ENCODE data around the gene TNNI2. TPM values are rescaled to one million over a fixed set of nuclear protein-coding genes. Genes with fewer than 3 reads are reported as not detected.
"Not testable (repeated sequence)": the region's sequence is repeated elsewhere in the genome, so short reads cannot be mapped to it uniquely, and the experiment has no call there.

TNNI2 gene
- total RNA-seq, 4 donors from 2014 or later = 1.4 to 3.7 (median 2.4) TPM; not detected in 1

DNA sequence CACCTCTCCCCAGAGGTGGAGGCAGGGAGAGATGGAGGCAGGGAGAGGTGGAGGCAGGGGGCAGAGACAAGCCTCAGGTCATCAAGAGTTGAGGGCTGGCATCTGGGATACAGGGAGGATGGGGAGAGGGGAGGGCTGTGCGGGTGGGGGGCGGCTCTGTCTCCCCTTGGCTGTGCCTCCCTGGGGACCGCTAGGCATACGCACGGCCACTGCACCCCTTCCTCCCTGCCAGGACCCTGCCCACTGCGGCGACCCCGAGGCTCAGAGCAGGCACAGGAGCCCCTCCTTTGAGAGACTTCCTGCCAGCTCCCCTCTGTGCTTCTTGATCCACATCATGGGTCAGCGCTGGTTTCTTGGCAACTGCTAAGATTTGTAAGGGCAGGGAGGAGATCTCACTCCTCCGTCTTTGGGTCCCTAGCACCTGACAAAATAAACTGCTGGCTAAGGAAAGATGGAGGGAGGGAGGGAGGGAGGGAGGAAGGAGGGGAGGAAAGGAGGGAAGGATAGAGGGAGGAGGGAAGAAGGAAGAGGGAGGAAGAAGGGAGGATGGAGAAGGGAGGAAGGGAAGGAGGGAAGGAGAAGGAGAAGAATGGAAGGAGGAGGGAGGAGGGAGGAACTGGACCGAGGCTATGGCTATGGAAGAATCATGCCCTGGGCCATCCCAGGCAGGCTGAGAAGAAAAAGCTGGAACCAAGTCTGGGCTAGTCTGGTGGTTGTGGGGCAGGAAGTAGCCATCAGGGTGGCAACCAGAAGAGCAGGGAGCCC is 34.4 kb downstream of the TNNI2 start:
- no peak for ATAC-seq (ENCODE audit: low FRiP score)
- DNase-seq (ENCODE audit: low spot score) = no peak
- no peak for TF ChIP-seq CTCF (IDR thresholded peaks at IDR 0.05)

DNA sequence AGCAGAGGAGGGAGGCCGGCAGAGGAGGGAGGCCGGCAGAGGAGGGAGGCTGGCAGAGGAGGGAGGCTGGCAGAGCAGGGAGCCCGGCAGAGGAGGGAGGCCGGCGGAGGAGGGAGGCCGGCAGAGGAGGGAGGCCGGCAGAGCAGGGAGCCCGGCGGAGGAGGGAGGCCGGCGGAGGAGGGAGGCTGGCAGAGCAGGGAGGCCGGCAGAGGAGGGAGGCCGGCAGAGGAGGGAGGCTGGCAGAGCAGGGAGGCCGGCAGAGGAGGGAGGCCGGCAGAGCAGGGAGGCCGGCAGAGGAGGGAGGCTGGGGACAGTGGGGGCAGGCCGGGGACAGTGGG is 35.0 kb downstream of the TNNI2 start:
- ATAC-seq (ENCODE audit: low FRiP score); DNase-seq (ENCODE audit: low spot score): not testable (repeated sequence)

- DNase-seq (ENCODE audit: low spot score); ATAC-seq (ENCODE audit: low FRiP score): not testable (repeated sequence)
These were observed 35.8 kb downstream of the TNNI2 start for GRCh38 chr11:1874441-1875092.

DNA sequence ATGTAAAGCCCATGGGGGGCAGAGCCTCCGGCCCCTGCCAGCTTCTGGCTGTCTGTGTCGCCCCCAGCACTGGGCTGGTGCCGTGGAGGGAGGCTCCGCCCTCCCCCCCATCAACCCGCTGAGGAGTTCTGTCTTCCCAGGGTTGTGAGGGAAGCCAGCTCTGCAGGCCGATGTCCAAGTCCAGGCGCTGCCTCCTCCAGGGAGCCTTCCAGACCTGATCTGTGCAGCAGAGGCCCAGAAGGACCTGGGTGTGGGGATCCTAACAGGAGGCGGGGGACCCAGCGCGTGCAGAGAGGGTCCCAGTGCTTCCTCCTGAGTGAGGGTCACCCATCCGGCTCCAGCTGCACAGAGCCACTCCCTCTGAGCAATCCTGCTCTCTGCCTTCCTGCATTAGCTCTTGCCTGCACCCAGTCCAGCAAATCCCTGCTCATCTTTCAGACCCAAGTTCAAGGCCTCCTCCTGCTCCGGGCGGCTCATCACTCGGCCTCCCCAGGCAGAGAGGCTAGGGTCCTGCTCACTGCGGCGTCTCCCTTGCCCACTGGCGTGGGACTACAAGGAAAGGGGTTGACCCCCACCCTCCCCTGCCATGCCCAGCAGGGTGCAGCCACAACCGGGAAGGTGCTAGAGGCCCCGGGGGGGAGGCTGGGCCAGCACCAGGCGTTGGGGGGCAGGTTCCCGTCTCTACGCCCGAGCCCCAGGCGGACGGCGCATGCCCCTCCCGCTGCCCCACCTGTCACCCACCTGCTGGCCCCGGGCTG is 36.5 kb downstream of the TNNI2 start:
- TF ChIP-seq CTCF (IDR thresholded peaks at IDR 0.05) = no peak
- no peak for DNase-seq (ENCODE audit: low spot score)
- no peak for ATAC-seq (ENCODE audit: low FRiP score)

DNA sequence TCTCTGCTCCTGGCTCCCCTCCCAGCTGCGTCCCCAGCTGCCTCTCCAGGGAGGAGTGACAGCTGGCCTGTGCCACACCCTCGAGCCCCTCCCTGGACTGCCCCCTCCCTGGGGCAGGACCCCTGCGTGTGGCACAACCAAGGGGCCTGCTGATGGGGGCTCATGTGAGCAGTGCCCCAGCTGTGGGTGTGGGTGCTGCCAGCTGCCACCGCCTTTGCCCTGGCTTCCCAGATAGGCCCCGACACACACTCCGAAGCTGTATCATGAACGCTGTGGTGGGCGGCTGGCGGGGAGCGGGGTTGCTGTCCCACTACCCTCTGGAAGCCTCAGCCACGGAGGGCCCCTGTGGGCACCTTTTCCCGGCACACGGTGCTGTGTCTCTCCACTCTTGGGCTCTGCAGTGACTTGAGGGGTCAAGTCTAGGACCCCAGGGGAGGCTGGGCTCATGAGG is 37.1 kb downstream of the TNNI2 start:
- DNase-seq (ENCODE audit: low spot score); ATAC-seq (ENCODE audit: low FRiP score): not testable (repeated sequence)

GRCh38 chr11:1876361-1877063 is 37.7 kb downstream of the TNNI2 start:
- ATAC-seq (ENCODE audit: low FRiP score) = no peak

DNA sequence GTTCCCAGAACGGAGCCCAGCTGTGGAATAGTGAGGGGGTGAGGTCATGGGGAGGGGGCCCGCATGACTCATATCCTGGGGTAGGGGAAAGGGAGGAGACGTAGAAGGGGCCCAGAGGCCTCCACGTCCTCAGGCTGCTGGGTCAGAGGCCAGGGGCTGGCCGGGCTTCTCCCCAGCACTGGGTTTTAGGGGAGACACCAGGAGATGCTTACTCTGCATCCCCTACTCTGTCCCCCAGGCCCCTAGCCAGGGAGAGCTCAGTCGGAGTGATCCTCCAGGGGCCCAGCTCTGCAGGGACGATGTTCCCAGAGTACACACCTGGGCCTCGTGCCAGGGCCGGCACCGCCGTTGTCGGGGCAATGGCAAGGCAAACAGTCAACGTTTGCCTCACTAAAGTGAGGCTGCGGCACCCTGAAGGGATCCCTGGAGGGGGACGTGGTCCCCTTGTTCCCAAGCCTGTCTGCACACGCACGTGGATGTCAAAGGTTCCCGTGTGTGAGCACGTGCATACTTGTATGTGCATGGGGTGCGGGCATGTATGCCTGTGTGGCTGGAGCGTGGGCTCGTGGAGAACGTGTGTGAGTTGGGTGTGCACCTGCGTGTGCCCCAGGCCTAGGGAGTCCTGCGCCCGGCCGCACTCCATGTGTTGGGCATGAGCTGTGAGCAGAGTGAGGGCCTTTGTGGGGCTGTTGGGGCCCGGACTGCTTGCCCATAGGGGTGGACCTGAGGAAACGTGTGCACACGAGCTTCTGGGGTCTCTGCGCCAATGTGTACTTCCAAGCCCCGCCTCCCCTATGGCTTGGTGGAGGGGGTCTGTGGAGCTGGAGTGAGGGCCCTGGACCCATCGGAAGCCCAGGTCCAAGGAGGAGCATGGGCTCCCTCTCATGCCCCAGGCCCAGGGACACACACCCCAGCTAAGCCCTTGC is 38.7 kb downstream of the TNNI2 start:
- ATAC-seq (ENCODE audit: low FRiP score) (no peak), DNase-seq (ENCODE audit: low spot score) (no peak)
- no peak for TF ChIP-seq CTCF (IDR thresholded peaks at IDR 0.05)

More at GRCh38 chr11:1876361-1877063, 37.7 kb downstream of the TNNI2 start:
- no peak for TF ChIP-seq CTCF (IDR thresholded peaks at IDR 0.05)
- no peak for DNase-seq (ENCODE audit: low spot score)
